ACC112 (cell line): ENCODE data around the gene SIVA1.

Experiments
- H2AFZ ChIP-seq: fragments of 200-600 bp; sonication (generic); one replicate; pipeline ENCODE4 v1.6.0; 2017; ENCODE audit warnings: antibody characterized with exemption, low read length; ENCODE audit not compliant: unreplicated experiment
- H3K27ac ChIP-seq: fragments of 200-600 bp; sonication (generic); 2 replicates; pipeline ENCODE4 v1.5.1; 2014; ENCODE audit warnings: low read depth, mild to moderate bottlenecking, antibody characterized with exemption, low read length, moderate library complexity
- H3K27me3 ChIP-seq: fragments of 200-600 bp; sonication (generic); 2 replicates; pipeline ENCODE4 v1.6.1; 2014; ENCODE audit warnings: mild to moderate bottlenecking, antibody characterized with exemption, low read length, moderate library complexity, mixed read lengths; ENCODE audit not compliant: insufficient read depth
- H3K36me3 ChIP-seq: fragments of 200-600 bp; sonication (generic); 2 replicates; pipeline ENCODE4 v1.6.1; 2016; ENCODE audit warnings: mild to moderate bottlenecking, antibody characterized with exemption, low read length, moderate library complexity, mixed read lengths; ENCODE audit not compliant: insufficient read depth
- H3K4me1 ChIP-seq: fragments of 200-600 bp; sonication (generic); one replicate; pipeline ENCODE4 v1.6.1; 2016; ENCODE audit warnings: low read length, mixed read lengths; ENCODE audit not compliant: insufficient read depth, unreplicated experiment, control insufficient read depth
- H3K4me3 ChIP-seq: fragments of 200-600 bp; sonication (generic); 2 replicates; pipeline ENCODE4 v1.5.1; 2014; ENCODE audit warnings: mild to moderate bottlenecking, low read depth, low read length
- H3K79me2 ChIP-seq: fragments of 200-600 bp; sonication (generic); one replicate; pipeline ENCODE4 v1.6.0; 2016; ENCODE audit warnings: low read length; ENCODE audit not compliant: control insufficient read depth, unreplicated experiment, insufficient read depth

The SIVA1 gene

DNA sequence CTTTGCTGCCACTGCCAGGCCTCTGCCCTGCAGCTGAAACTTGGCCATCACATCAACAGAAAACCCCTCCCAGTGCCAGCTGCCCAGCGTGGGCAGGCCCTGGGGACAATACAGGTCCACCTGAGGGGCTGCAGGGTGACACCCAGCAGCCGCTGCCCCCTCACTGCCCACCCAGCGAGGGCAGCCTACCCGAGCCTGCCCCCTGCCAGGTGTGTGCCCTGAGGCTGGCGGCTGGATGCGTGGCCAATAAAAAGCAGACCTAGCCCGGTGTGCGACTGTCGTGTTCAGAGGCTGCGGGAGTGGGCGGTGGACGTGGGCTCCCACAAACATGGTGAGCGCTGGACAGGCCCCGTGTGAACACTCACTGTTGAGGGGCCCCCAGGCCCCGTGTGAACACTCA is 33.6 kb upstream of the SIVA1 start:
- peaks cover 6% of the 10 kb centered on the region; the same call in 1 of the 2 replicates for H3K36me3 ChIP-seq
- no peak overlapping the region for H3K4me3 ChIP-seq
- H3K4me1 ChIP-seq, result peaks cover 11% of the 10 kb centered on the region
- no peak overlapping the region for H3K27ac ChIP-seq
- no peaks in the 10 kb centered on the region for H3K79me2 ChIP-seq
- H3K27me3 ChIP-seq, result no peaks in the 10 kb centered on the region
- no peak overlapping the region for H2AFZ ChIP-seq

- Histone ChIP-seq H3K36me3 (peaks cover 3% of the 10 kb centered on the region; the same call in 1 of the 2 replicates), H3K79me2 (no peaks in the 10 kb centered on the region), H2AFZ (no peak overlapping the region), H3K27ac (no peak overlapping the region), H3K4me3 (no peak overlapping the region), H3K27me3 (no peaks in the 10 kb centered on the region), H3K4me1 (peaks cover 33% of the 10 kb centered on the region)
These were observed 31.2 kb upstream of the SIVA1 start for GRCh38 chr14:104721505-104722431.

- Histone ChIP-seq H3K36me3 (peaks cover 3% of the 10 kb centered on the region; the same call in 1 of the 2 replicates), H3K27me3 (no peaks in the 10 kb centered on the region), H3K27ac (no peak overlapping the region), H3K4me3 (no peak overlapping the region), H2AFZ (no peak overlapping the region), H3K4me1 (peaks cover 36% of the 10 kb centered on the region), H3K79me2 (no peaks in the 10 kb centered on the region)
These were observed 29.9 kb upstream of the SIVA1 start for GRCh38 chr14:104722938-104723650.

DNA sequence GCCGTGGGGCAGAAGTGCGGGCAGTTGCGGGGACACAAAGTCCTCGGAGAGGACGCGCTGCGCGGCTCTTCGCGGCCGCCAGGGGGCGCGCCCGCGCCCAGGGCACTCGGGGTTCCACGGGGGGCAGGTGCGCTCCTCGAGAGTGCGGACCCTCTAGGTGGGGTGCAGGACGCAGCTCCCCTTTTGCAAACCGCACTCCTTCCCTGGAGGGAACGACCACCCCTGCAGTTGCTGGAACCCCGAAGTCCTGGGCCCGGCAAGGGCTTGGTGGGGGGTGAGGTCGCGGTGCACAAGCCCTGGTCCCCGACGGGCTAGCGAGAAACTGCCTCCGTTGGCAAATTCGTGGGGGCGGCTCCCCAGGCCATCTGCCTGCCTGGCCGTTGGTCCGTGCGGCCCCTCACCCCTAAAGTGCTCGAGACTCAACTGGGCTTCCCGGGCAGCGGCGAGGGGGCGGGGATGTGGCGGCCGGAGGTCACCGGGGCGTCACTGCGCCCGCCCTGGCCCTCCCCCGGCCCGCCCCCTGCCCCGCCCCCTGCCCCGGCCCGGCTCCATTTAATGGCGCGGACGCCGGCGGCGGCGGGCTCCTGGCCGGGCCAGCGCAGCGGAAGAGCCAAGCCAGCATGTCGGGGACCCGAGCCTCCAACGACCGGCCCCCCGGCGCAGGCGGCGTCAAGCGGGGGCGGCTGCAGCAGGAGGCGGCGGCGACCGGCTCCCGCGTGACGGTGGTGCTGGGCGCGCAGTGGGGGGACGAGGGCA is 29.1 kb upstream of the SIVA1 start, which contains the start of gene ADSS1:
ADSS1 (plus strand) TSS at position 579 of the 756 bp plus-strand sequence; CDS start at position 621, 42 bp downstream.
- H3K79me2 ChIP-seq, result no peaks in the 10 kb centered on the region
- 0 out of 2 replicates have a peak within 1 kb of the TSS, but pooled peaks have one; percentile 3 for H3K27ac ChIP-seq
- peaks cover 3% of the 10 kb centered on the region; the same call in 1 of the 2 replicates for H3K36me3 ChIP-seq
- H3K4me1 ChIP-seq, result peaks cover 36% of the 10 kb centered on the region
- H2AFZ ChIP-seq, result no peak within 1 kb of the TSS
- no peaks in the 10 kb centered on the region for H3K27me3 ChIP-seq
- H3K4me3 ChIP-seq, result peak within 1 kb of the TSS; percentile 83

DNA sequence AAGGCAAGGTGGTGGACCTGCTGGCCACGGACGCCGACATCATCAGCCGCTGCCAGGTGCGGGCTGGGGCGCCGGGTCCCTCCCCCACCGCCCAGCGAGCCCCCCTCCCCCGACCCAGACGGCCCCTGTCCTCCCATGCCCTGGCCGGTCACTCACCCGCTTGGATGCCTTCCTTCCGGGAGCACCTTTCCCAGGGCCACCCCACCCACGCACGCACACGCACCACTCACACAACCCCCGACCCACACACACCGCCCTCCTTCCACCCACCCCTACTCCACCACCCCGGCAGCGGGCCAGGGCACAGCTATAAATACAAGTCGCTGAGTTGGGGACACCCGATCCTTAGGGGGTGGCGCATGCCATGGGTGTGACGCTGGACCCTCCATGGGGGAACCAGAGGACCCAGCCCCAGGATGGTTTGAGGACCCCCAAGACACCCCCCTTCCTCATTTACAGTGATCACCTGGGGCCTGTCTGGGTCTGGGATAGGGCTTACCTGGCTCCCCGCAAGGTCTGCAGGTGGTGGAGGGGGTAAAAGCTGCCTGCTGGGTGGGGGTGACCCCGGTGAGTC is 28.5 kb upstream of the SIVA1 start:
- Histone ChIP-seq H3K27ac (0 out of 2 replicates have a peak overlapping the region, but pooled peaks have one; percentile 3), H3K4me3 (peak overlapping the region; percentile 83), H3K4me1 (peaks cover 36% of the 10 kb centered on the region), H2AFZ (no peak overlapping the region), H3K27me3 (no peaks in the 10 kb centered on the region), H3K36me3 (no peaks in the 10 kb centered on the region), H3K79me2 (no peaks in the 10 kb centered on the region)

GRCh38 chr14:104724981-104725771 is 27.8 kb upstream of the SIVA1 start:
- no peak overlapping the region for H2AFZ ChIP-seq
- peaks cover 36% of the 10 kb centered on the region for H3K4me1 ChIP-seq
- no peaks in the 10 kb centered on the region for H3K79me2 ChIP-seq

DNA sequence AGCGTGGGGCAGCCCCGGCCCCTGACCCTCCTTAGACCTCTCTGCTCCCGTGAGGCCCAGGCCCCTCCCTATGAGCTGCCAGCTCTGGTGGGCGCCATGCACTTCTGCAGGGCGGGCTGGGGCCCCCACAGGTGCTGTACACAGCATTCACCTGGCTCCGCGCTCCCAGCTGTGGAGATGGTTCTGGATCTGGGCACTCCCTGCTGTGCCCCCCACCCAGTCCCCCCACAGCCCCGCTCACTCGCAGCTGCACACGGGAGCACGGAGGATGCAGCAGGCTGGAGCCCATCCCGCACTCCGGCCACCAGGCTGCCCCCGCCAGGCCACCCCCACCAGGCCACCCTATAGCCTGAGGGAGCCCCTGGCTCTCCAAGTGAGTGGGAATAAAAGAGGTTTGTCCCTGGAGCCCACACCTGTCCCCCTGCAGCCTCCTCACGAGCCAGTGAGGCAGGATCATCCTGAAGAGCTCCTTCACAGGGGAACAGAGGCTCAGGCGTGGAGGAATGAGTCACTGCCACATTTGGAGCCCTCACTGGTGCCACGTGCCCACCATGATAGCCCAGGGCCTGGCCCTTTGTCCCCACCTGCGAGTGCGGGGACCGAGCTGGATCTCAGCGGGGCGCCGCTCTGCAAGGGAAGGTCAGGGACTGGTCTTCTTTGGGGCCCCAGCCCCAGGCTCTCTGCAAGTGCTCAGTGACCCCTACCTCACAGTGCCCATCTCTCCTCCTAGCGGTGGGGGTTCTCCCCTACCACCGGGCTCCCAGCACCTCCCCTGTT is 27.0 kb upstream of the SIVA1 start:
- Histone ChIP-seq H3K4me1 (peaks cover 36% of the 10 kb centered on the region), H3K27me3 (no peaks in the 10 kb centered on the region), H3K27ac (no peak overlapping the region), H3K79me2 (no peaks in the 10 kb centered on the region), H3K36me3 (no peaks in the 10 kb centered on the region), H3K4me3 (peak overlapping the region; percentile 83), H2AFZ (no peak overlapping the region)

More at GRCh38 chr14:104724981-104725771, 27.8 kb upstream of the SIVA1 start:
- peak overlapping the region; percentile 83 for H3K4me3 ChIP-seq
- H3K27ac ChIP-seq, result no peak overlapping the region
- H3K27me3 ChIP-seq, result no peaks in the 10 kb centered on the region
- no peaks in the 10 kb centered on the region for H3K36me3 ChIP-seq

GRCh38 chr14:104726600-104727451 is 26.1 kb upstream of the SIVA1 start:
- Histone ChIP-seq H3K4me1 (peaks cover 34% of the 10 kb centered on the region), H2AFZ (no peak overlapping the region), H3K27ac (no peak overlapping the region), H3K79me2 (no peaks in the 10 kb centered on the region), H3K4me3 (no peak overlapping the region), H3K27me3 (no peaks in the 10 kb centered on the region), H3K36me3 (no peaks in the 10 kb centered on the region)
